K562 (cell line): ENCODE results near the gene ACKR2.

ENCODE experiments used
- BACH1 ChIP-seq: fragments of 200-800 bp; sonication (Bioruptor generic); IDR thresholded peaks from 2 replicates; pipeline ENCODE4 v1.6.1; 2016; ENCODE audit warnings: missing genetic modification characterization, missing compliant biosample characterization
- CTCF ChIP-seq, 3 experiments: IDR thresholded peaks in 2 of 3; conservative IDR thresholded peaks in 1 of 3; 2 replicates each; pipeline ENCODE4 v1.5.1; 2011 to 2012; ENCODE audit warnings: low read length in 3 of 3, mild to moderate bottlenecking in 3 of 3, control low read depth in 2 of 3, improper control_type of control experiment in 1 of 3, inconsistent platforms in 1 of 3, low read depth in 1 of 3, mixed read lengths in 1 of 3, moderate library complexity in 1 of 3; ENCODE audit not compliant: insufficient read depth in 2 of 3
- FOXJ3 ChIP-seq: sonication (generic); formaldehyde crosslinking; IDR thresholded peaks from 2 replicates; pipeline ENCODE4 v1.4.0; 2020; ENCODE audit warnings: mild to moderate bottlenecking, missing genetic modification reagents
- GABPA ChIP-seq: fragments of 200-800 bp; sonication (Bioruptor generic); conservative IDR thresholded peaks from 2 replicates; pipeline ENCODE4 v1.6.1; 2016; ENCODE audit warnings: low read depth, missing genetic modification characterization, missing compliant biosample characterization
- HDAC2 ChIP-seq: fragments of 450-650 bp; IDR thresholded peaks from 2 replicates; pipeline ENCODE4 v1.6.1; 2016; ENCODE audit warnings: mild to moderate bottlenecking
- JUN ChIP-seq, 2 experiments: sonication (generic) in 1 of 2; formaldehyde crosslinking in 1 of 2; IDR thresholded peaks; 2 replicates each; pipeline versions ENCODE4 v1.6.1 to v1.8.0; 2012 to 2022; ENCODE audit warnings: borderline replicate concordance in 2 of 2, mild to moderate bottlenecking in 2 of 2, improper control_type of control experiment in 1 of 2, low read depth in 1 of 2, low read length in 1 of 2, missing genetic modification reagents in 1 of 2
- SMARCC2 ChIP-seq: fragments of 450-650 bp; IDR thresholded peaks from 2 replicates; pipeline ENCODE4 v1.6.1; 2017; ENCODE audit warnings: antibody characterized with exemption, moderate library complexity, mild to moderate bottlenecking, low read depth
- ZNF408 ChIP-seq: fragments of 250-450 bp; sonication (Bioruptor Pico); IDR thresholded peaks from 2 replicates; pipeline ENCODE4 v1.4.0; 2020; ENCODE audit warnings: low read depth, mild to moderate bottlenecking, moderate library complexity
- TF ChIP-seq, protein P1 (sequence below): fragments of 450-650 bp; IDR thresholded peaks from 2 replicates; pipeline ENCODE4 v1.6.1; 2016; ENCODE audit warnings: antibody characterized with exemption

DNA sequence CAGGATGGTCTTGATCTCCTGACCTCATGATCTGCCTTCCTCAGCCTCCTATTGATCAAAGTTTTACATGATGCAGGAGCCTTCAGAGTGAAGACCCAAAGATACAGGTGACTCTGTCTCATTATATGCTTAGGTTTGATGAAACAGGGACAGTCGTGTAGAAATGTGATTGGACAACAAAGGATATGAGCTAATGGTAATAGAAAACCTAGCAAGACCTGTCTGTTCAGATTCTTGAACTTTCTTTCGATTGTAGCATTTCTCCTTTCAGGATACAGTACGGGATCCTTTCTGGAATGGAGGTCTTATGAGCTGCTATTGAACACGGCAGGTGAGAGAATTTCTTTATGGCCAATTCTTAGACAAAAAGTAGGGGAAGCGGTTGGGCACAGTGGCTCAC lies at the start of gene ACKR2:
- no peak for TF ChIP-seq CTCF (IDR thresholded peaks at IDR 0.05 in 2 of 3, conservative IDR thresholded peaks at IDR 0.05 in 1 of 3; ENCODE audit: insufficient read depth in 2 of 3, low read depth in 1 of 3, low read length in 3 of 3)
- no peak for TF ChIP-seq HDAC2
- TF ChIP-seq JUN (IDR thresholded peaks at IDR 0.05; ENCODE audit: borderline replicate concordance, low read depth, low read length), result no peak
- TF ChIP-seq JUN (CRISPR knock-in tag; IDR thresholded peaks at IDR 0.05; ENCODE audit: borderline replicate concordance), result no peak
- TF ChIP-seq SMARCC2, result no peak
- TF ChIP-seq BACH1, result no peak
- TF ChIP-seq ZNF408 (CRISPR knock-in tag), result no peak
- TF ChIP-seq GABPA (tag), result no peak
- TF ChIP-seq, protein P1, sequence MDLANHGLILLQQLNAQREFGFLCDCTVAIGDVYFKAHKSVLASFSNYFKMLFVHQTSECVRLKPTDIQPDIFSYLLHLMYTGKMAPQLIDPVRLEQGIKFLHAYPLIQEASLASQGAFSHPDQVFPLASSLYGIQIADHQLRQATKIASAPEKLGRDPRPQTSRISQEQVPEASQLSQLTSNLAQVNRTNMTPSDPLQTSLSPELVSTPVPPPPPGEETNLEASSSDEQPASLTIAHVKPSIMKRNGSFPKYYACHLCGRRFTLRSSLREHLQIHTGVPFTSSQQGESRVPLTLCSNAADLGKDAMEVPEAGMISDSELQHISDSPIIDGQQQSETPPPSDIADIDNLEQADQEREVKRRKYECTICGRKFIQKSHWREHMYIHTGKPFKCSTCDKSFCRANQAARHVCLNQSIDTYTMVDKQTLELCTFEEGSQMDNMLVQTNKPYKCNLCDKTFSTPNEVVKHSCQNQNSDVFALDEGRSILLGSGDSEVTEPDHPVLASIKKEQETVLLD, result no peak
- no peak for TF ChIP-seq FOXJ3 (CRISPR knock-in tag)
